Fibroblast of the aortic adventitia (primary cell): ENCODE measurements around the gene DDB1. TPM values are rescaled to one million over a fixed set of nuclear protein-coding genes. Genes with fewer than 3 reads are reported as not detected.

ENCODE experiments used
- total RNA-seq: library from RNA; depleted of rRNA; stranded (reverse); fragments of >200 nt; gene quantifications from 2 replicates; pipeline ENCODE4 v1.2.3, GENCODE V29; 2012; ENCODE audit warnings: low replicate concordance

DDB1 gene
- total RNA-seq, 1 donor: 290 TPM

Other genes with a start within 250 kb of the DDB1 start
- gene CD5, start 230.6 kb downstream of the DDB1 start, total RNA-seq: not detected in 2 replicates
- gene VPS37C, start 171.7 kb downstream of the DDB1 start, total RNA-seq: 9.2 and 13.5 TPM in 2 replicates
- gene PGA3, start 129.6 kb downstream of the DDB1 start, total RNA-seq: 0.18 TPM in 1 of 2 replicates, not detected in the other
- gene PGA4, start 110.8 kb downstream of the DDB1 start, total RNA-seq: not detected in 2 replicates
- not detected in 2 replicates for gene PGA5, start 91.9 kb downstream of the DDB1 start, total RNA-seq
- gene VWCE, start 37.8 kb downstream of the DDB1 start, total RNA-seq: 7.4 and 13.9 TPM in 2 replicates
- 17.6 and 22.6 TPM in 2 replicates for gene TKFC, start 123 bp upstream of the DDB1 start, total RNA-seq
- gene CYB561A3, start 28.8 kb upstream of the DDB1 start, total RNA-seq: 60.6 and 62.5 TPM in 2 replicates
- 13.7 and 38.5 TPM in 2 replicates for gene TMEM138, start 29.3 kb upstream of the DDB1 start, total RNA-seq
- gene TMEM216, start 59.5 kb upstream of the DDB1 start, total RNA-seq: 12.2 and 19.9 TPM in 2 replicates
- gene CPSF7, start 96.9 kb upstream of the DDB1 start, total RNA-seq: 26.6 and 33.8 TPM in 2 replicates
- gene SDHAF2, start 97.0 kb upstream of the DDB1 start, total RNA-seq: 51.5 and 67.4 TPM in 2 replicates
- 0.27 TPM in 1 of 2 replicates, not detected in the other for gene LRRC10B, start 175.6 kb upstream of the DDB1 start, total RNA-seq
- gene SYT7, start 248.0 kb upstream of the DDB1 start, total RNA-seq: 7.0 and 112 TPM in 2 replicates